HG03460 (cell line): ENCODE measurements around the gene BIN2.
A peak's percentile ranks its signal among the peaks of the same experiment; 100 is the strongest.
"Not testable (repeated sequence)": the region's sequence is repeated elsewhere in the genome, so short reads cannot be mapped to it uniquely, and the experiment has no call there.

Experiments used
- ATAC-seq: cut with Tn5 transposase; IDR thresholded peaks from one replicate; pipeline ENCODE4 v1.9.1; 2021; ENCODE audit not compliant: unreplicated experiment

Gene BIN2

GRCh38 chr12:51346581-51346980 lies 22.6 kb upstream of the BIN2 start, which contains the start of gene CELA1:
CELA1 (minus strand) TSS chr12:51346679; CDS start chr12:51346638, 41 bp downstream.
- ATAC-seq = no peak

GRCh38 chr12:51345681-51346080 lies 21.7 kb upstream of the BIN2 start:
- ATAC-seq = no peak

GRCh38 chr12:51343201-51343600 lies 19.2 kb upstream of the BIN2 start:
- ATAC-seq = no peak

GRCh38 chr12:51342416-51342815 lies 18.4 kb upstream of the BIN2 start:
- no peak for ATAC-seq

- no peak for ATAC-seq
Observed at GRCh38 chr12:51341251-51342007, 17.5 kb upstream of the BIN2 start.

- no peak for ATAC-seq
Observed at GRCh38 chr12:51339750-51340149, 15.8 kb upstream of the BIN2 start.

GRCh38 chr12:51337336-51337735 lies 13.4 kb upstream of the BIN2 start:
- ATAC-seq = not testable (repeated sequence)

- no peak for ATAC-seq
Observed at GRCh38 chr12:51335931-51336330, 12.0 kb upstream of the BIN2 start.

GRCh38 chr12:51334764-51335163 lies 10.8 kb upstream of the BIN2 start:
- ATAC-seq = no peak

GRCh38 chr12:51333536-51333935 lies 9.6 kb upstream of the BIN2 start:
- no peak for ATAC-seq

GRCh38 chr12:51330186-51330585 lies 6.2 kb upstream of the BIN2 start:
- ATAC-seq = no peak

- no peak for ATAC-seq
Observed at GRCh38 chr12:51329742-51330141, 5.8 kb upstream of the BIN2 start.

- no peak for ATAC-seq
Observed at GRCh38 chr12:51328587-51328986, 4.6 kb upstream of the BIN2 start.

GRCh38 chr12:51326698-51327439 lies 2.9 kb upstream of the BIN2 start:
- ATAC-seq = peak; percentile 33

GRCh38 chr12:51324953-51325352 lies 979 bp upstream of the BIN2 start:
- ATAC-seq = no peak

GRCh38 chr12:51323317-51323960 lies 535 bp downstream of the BIN2 start:
- ATAC-seq = no peak

GRCh38 chr12:51322452-51322851 lies 1.5 kb downstream of the BIN2 start:
- ATAC-seq = no peak

- no peak for ATAC-seq
Observed at GRCh38 chr12:51321882-51322281, 2.1 kb downstream of the BIN2 start.

GRCh38 chr12:51320695-51321320 lies 3.2 kb downstream of the BIN2 start:
- no peak for ATAC-seq

- no peak for ATAC-seq
Observed at GRCh38 chr12:51320311-51320694, 3.7 kb downstream of the BIN2 start.

- ATAC-seq = no peak
Observed at GRCh38 chr12:51318846-51319599, 5.0 kb downstream of the BIN2 start.
